Tibial nerve (tissue), 4 donors: Measurements from ENCODE around the gene ENG.

Source experiments
- CTCF ChIP-seq, 5 experiments: fragments of 200-600 bp in 3 of 5; fragments of 450-650 bp in 2 of 5; sonication (generic) in 3 of 5; IDR thresholded peaks; one replicate each; pipeline ENCODE4 v1.5.1; 2016 to 2019; ENCODE audit warnings: antibody characterized with exemption in 5 of 5, mild to moderate bottlenecking in 3 of 5, moderate library complexity in 2 of 5
- EP300 ChIP-seq, 2 donors: sonication (generic); formaldehyde crosslinking; IDR thresholded peaks; one replicate each; pipeline ENCODE4 v1.6.1; 2017; ENCODE audit warnings: antibody characterized with exemption in 2 of 2, mild to moderate bottlenecking in 1 of 2
- POLR2A ChIP-seq, 2 donors: fragments of 450-650 bp; IDR thresholded peaks; one replicate each; pipeline ENCODE4 v1.6.1; 2017; ENCODE audit warnings: antibody characterized with exemption in 2 of 2, mild to moderate bottlenecking in 2 of 2, moderate library complexity in 2 of 2

DNA sequence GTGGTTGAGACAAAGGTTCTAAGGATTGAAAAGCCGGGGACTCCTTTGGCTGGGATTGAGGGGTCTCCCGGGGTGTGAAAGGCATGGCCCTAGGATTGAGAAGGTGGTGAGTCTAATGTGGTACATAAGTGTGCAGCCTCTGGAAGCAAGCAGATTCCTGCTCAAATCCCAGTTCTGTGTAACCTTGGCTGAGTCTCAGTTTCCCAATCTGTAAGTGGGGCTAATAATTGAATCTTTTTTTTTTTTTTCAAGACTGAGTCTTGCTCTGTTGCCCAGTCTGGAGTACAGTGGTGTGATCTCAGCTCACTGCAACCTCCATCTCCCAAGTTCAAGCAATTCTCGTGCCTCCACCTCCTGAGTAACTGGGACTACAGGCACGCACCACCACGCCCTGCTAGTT, 81.9 kb downstream of the ENG start:
- TF ChIP-seq CTCF (IDR thresholded peaks at IDR 0.05) (no peak), POLR2A (IDR thresholded peaks at IDR 0.05) (no peak), EP300 (IDR thresholded peaks at IDR 0.05) (no peak)
